Large intestine (tissue), 3 donors: ENCODE measurements around the gene TTC28. TPM values are rescaled to one million over a fixed set of nuclear protein-coding genes. Genes with fewer than 3 reads are reported as not detected.
A peak's percentile ranks its signal among the peaks of the same experiment; 100 is the strongest.

Source experiments
- DNase-seq, 2 donors: peaks; one replicate each; pipeline versions ENCODE4 v3.0.0 to v3.0.0-alpha.2; 2013
- H3K27ac ChIP-seq: one replicate; pipeline ENCODE4 v1.5.1; 2013; ENCODE audit warnings: low read length
- H3K27me3 ChIP-seq: 2 replicates; pipeline ENCODE4 v1.6.1; 2013; ENCODE audit warnings: low read length; ENCODE audit not compliant: control insufficient read depth, insufficient read depth
- H3K36me3 ChIP-seq: 2 replicates; pipeline ENCODE4 v1.6.1; 2013; ENCODE audit warnings: low read length; ENCODE audit not compliant: control insufficient read depth, insufficient read depth
- H3K4me1 ChIP-seq: one replicate; pipeline ENCODE4 v1.6.1; 2013; ENCODE audit warnings: low read length; ENCODE audit not compliant: control insufficient read depth, insufficient read depth
- H3K4me3 ChIP-seq: one replicate; pipeline ENCODE4 v1.5.1; 2013; ENCODE audit warnings: low read length
- H3K9me3 ChIP-seq: one replicate; pipeline ENCODE4 v1.6.1; 2013; ENCODE audit warnings: mild to moderate bottlenecking, low read depth, low read length, moderate library complexity; ENCODE audit not compliant: control insufficient read depth
- WGBS: methylation state at CpG from one replicate; pipeline ENCODE4 v1.1.5; 2013; ENCODE audit warnings: low lambda C conversion rate; ENCODE audit not compliant: insufficient coverage; 5-methylcytosine and 5-hydroxymethylcytosine counted together
- polyA plus RNA-seq: library from polyadenylated mRNA; unstranded; fragments of 120-200 nt; gene quantifications from one replicate; pipeline ENCODE4 v1.2.1, GENCODE V29; 2013

TTC28 gene
- polyA plus RNA-seq, 1 donor = 25.5 TPM

GRCh38 chr22:27959335-27960090 lies 720.1 kb downstream of the TTC28 start:
- WGBS = 83% methylated on average over 1 of the region's 8 CpGs
- no peak for DNase-seq
- Histone ChIP-seq H3K27me3 (no peaks in the 10 kb centered on the region), H3K27ac (no peak overlapping the region), H3K4me1 (no peaks in the 10 kb centered on the region), H3K9me3 (peaks cover 4% of the 10 kb centered on the region), H3K36me3 (no peaks in the 10 kb centered on the region), H3K4me3 (no peak overlapping the region)

GRCh38 chr22:27952779-27953178 lies 726.9 kb downstream of the TTC28 start:
- H3K4me1 ChIP-seq = no peaks in the 10 kb centered on the region
- WGBS = 92% methylated on average over 2 of the region's 3 CpGs
- peaks cover 4% of the 10 kb centered on the region for H3K9me3 ChIP-seq
- H3K27ac ChIP-seq = no peak overlapping the region
- no peaks in the 10 kb centered on the region for H3K36me3 ChIP-seq
- DNase-seq = no peak
- no peaks in the 10 kb centered on the region for H3K27me3 ChIP-seq
- no peak overlapping the region for H3K4me3 ChIP-seq

GRCh38 chr22:27952091-27952490 lies 727.5 kb downstream of the TTC28 start:
- Histone ChIP-seq H3K4me1 (no peaks in the 10 kb centered on the region), H3K36me3 (no peaks in the 10 kb centered on the region), H3K9me3 (peaks cover 4% of the 10 kb centered on the region), H3K27ac (no peak overlapping the region), H3K27me3 (no peaks in the 10 kb centered on the region), H3K4me3 (no peak overlapping the region)
- no peak for DNase-seq
- 95% methylated on average over 2 of the region's 3 CpGs for WGBS

GRCh38 chr22:27949421-27949820 lies 730.2 kb downstream of the TTC28 start:
- no peak overlapping the region for H3K27ac ChIP-seq
- H3K9me3 ChIP-seq = no peaks in the 10 kb centered on the region
- 100% methylated on average over 1 of the region's 3 CpGs for WGBS
- DNase-seq = peak in 1 of 2 donors; percentile 10
- H3K27me3 ChIP-seq = no peaks in the 10 kb centered on the region
- H3K36me3 ChIP-seq = no peaks in the 10 kb centered on the region
- H3K4me1 ChIP-seq = no peaks in the 10 kb centered on the region
- H3K4me3 ChIP-seq = no peak overlapping the region

GRCh38 chr22:27948569-27948968 lies 731.1 kb downstream of the TTC28 start:
- no peak for DNase-seq
- WGBS = no CpG with 5 or more reads among the region's 2 CpGs
- Histone ChIP-seq H3K4me3 (no peak overlapping the region), H3K27ac (no peak overlapping the region), H3K27me3 (no peaks in the 10 kb centered on the region), H3K4me1 (no peaks in the 10 kb centered on the region), H3K36me3 (no peaks in the 10 kb centered on the region), H3K9me3 (no peaks in the 10 kb centered on the region)

GRCh38 chr22:27947448-27947847 lies 732.2 kb downstream of the TTC28 start:
- H3K36me3 ChIP-seq = no peaks in the 10 kb centered on the region
- no peaks in the 10 kb centered on the region for H3K9me3 ChIP-seq
- DNase-seq = no peak
- no peak overlapping the region for H3K4me3 ChIP-seq
- no CpG with 5 or more reads among the region's 4 CpGs for WGBS
- no peaks in the 10 kb centered on the region for H3K27me3 ChIP-seq
- no peak overlapping the region for H3K27ac ChIP-seq
- no peaks in the 10 kb centered on the region for H3K4me1 ChIP-seq

- no peak overlapping the region for H3K4me3 ChIP-seq
- H3K4me1 ChIP-seq = no peaks in the 10 kb centered on the region
Observed at GRCh38 chr22:27941143-27941542, 738.5 kb downstream of the TTC28 start.

GRCh38 chr22:27937453-27937852 lies 742.2 kb downstream of the TTC28 start:
- Histone ChIP-seq H3K27ac (no peak overlapping the region), H3K27me3 (no peaks in the 10 kb centered on the region), H3K36me3 (no peaks in the 10 kb centered on the region), H3K4me3 (no peak overlapping the region), H3K9me3 (no peaks in the 10 kb centered on the region), H3K4me1 (no peaks in the 10 kb centered on the region)
- no CpG with 5 or more reads among the region's 2 CpGs for WGBS
- no peak for DNase-seq

More at GRCh38 chr22:27941143-27941542, 738.5 kb downstream of the TTC28 start:
- Histone ChIP-seq H3K27me3 (no peaks in the 10 kb centered on the region), H3K9me3 (no peaks in the 10 kb centered on the region), H3K36me3 (no peaks in the 10 kb centered on the region), H3K27ac (no peak overlapping the region)
- no peak for DNase-seq

GRCh38 chr22:27935897-27936296 lies 743.7 kb downstream of the TTC28 start:
- no CpG with 5 or more reads among the region's 1 CpG for WGBS
- H3K27me3 ChIP-seq = no peaks in the 10 kb centered on the region
- no peak for DNase-seq
- H3K9me3 ChIP-seq = no peaks in the 10 kb centered on the region
- H3K27ac ChIP-seq = no peak overlapping the region
- H3K4me3 ChIP-seq = no peak overlapping the region
- no peaks in the 10 kb centered on the region for H3K36me3 ChIP-seq
- H3K4me1 ChIP-seq = no peaks in the 10 kb centered on the region

GRCh38 chr22:27934069-27934468 lies 745.6 kb downstream of the TTC28 start:
- WGBS = no CpG with 5 or more reads among the region's 5 CpGs
- no peak overlapping the region for H3K4me3 ChIP-seq
- H3K4me1 ChIP-seq = no peaks in the 10 kb centered on the region
- no peaks in the 10 kb centered on the region for H3K27me3 ChIP-seq
- no peaks in the 10 kb centered on the region for H3K9me3 ChIP-seq
- DNase-seq = no peak
- H3K36me3 ChIP-seq = no peaks in the 10 kb centered on the region
- no peak overlapping the region for H3K27ac ChIP-seq
